ENCODE results near the gene TEX54. TPM values are rescaled to one million over a fixed set of nuclear protein-coding genes. Genes with fewer than 3 reads are reported as not detected.

The TEX54 gene
- total RNA-seq, 1 donor, result not detected

DNA sequence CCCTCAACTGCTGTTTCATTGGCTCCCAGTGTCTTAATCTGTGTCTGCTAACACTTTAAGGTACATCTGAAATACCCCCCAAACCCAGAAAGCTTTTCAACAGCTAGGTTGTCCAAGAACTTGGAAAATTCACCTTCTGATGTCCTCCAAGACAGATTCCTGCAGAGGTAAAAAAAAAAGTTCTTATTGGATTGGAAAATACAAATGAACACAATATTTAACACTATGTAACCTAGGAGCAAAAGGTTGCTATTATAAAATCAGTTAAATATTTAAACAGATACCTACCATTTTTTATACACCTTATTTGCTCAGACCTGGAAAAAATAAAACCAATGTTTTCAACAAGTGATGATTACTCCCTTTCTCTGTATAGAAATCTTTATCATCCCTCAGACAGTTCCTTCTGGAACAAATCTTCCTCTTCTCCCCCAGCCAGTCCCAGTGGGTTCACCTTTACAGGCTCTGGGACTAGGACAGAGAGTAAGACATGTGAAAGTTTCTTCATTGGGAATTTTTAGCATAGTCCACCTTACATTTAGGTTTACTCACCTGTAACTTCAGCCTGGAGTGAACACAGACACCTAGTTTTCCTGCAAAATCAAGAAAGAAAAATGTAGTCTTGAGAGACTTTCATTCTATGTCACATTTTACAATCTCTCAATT is 20.0 kb upstream of the TEX54 start:
- no peaks in the 10 kb centered on the region for H3K9me3 ChIP-seq (ENCODE audit: low read depth, low read length)
- H3K4me3 ChIP-seq (ENCODE audit: insufficient read depth, low read length), result no peak overlapping the region
- no peak for TF ChIP-seq CTCF (IDR thresholded peaks at IDR 0.05; ENCODE audit: extremely low read depth, low read depth, low read length)
- H3K79me2 ChIP-seq (ENCODE audit: insufficient read depth, low read length), result peaks cover 36% of the 10 kb centered on the region
- no peaks in the 10 kb centered on the region for H3K27me3 ChIP-seq (ENCODE audit: insufficient read depth, low read length)
- no peak for DNase-seq (ENCODE audit: insufficient read length, low spot score, missing footprints)
- H3K4me2 ChIP-seq (ENCODE audit: insufficient read depth, low read length), result peak overlapping the region; percentile 94
- H2AFZ ChIP-seq (ENCODE audit: low read length), result no peak overlapping the region
- H3K27ac ChIP-seq (ENCODE audit: low read depth, low read length), result no peak overlapping the region
- H4K20me1 ChIP-seq (ENCODE audit: insufficient read depth, low read length), result peaks cover 40% of the 10 kb centered on the region
- peaks cover 32% of the 10 kb centered on the region for H3K4me1 ChIP-seq (ENCODE audit: insufficient read depth, low read length)
- peaks cover 37% of the 10 kb centered on the region for H3K36me3 ChIP-seq (ENCODE audit: insufficient read depth, low read length)

DNA sequence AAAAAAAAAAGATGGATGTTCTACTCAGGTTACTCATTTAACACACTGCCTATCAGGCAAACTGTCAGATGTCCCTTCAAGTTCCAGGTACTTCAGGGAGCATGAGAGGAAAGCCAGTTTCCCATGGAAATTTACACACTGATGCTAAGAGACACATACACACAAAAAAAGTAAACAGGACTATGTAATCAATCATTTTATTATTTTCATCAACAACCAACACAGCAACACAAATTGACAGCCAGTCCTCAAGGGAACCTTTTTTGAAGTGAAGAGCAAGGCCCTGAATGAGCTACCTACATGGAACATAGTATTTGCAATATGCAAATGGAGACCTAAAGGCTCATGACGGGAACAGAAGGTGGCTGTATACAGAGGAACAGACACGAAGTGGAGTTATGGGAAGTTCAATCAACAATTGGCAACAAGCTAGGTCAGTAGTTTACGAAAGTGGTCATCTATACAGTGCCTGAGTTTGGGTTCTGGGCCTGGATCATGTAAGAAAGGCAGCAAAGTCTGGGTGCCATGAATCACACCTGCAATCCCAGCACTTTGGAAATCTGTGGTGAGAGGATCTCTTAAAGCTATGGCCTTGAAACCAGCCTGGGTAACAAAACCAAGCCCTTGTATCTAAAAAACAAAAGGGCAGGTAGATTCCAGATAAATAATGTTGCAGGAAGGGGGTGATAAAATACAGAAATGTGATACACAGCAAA is 19.3 kb upstream of the TEX54 start:
- TF ChIP-seq CTCF (IDR thresholded peaks at IDR 0.05; ENCODE audit: extremely low read depth, low read depth, low read length), result no peak
- Histone ChIP-seq H3K27ac (ENCODE audit: low read depth, low read length) (no peak overlapping the region), H3K4me2 (ENCODE audit: insufficient read depth, low read length) (no peak overlapping the region)

GRCh38 chr11:62850911-62851806 is 18.5 kb upstream of the TEX54 start:
- peaks cover 26% of the 10 kb centered on the region for H3K4me1 ChIP-seq (ENCODE audit: insufficient read depth, low read length)
- H3K4me2 ChIP-seq (ENCODE audit: insufficient read depth, low read length), result no peak overlapping the region
- peaks cover 28% of the 10 kb centered on the region for H3K79me2 ChIP-seq (ENCODE audit: insufficient read depth, low read length)
- H3K9me3 ChIP-seq (ENCODE audit: low read depth, low read length), result no peaks in the 10 kb centered on the region
- H3K27ac ChIP-seq (ENCODE audit: low read depth, low read length), result no peak overlapping the region
- no peak for TF ChIP-seq CTCF (IDR thresholded peaks at IDR 0.05; ENCODE audit: extremely low read depth, low read depth, low read length)
- H2AFZ ChIP-seq (ENCODE audit: low read length), result no peak overlapping the region
- peaks cover 37% of the 10 kb centered on the region for H3K36me3 ChIP-seq (ENCODE audit: insufficient read depth, low read length)
- H3K4me3 ChIP-seq (ENCODE audit: insufficient read depth, low read length), result no peak overlapping the region
- H4K20me1 ChIP-seq (ENCODE audit: insufficient read depth, low read length), result peaks cover 40% of the 10 kb centered on the region
- DNase-seq (ENCODE audit: insufficient read length, low spot score, missing footprints), result no peak
- no peaks in the 10 kb centered on the region for H3K27me3 ChIP-seq (ENCODE audit: insufficient read depth, low read length)

More for the DNA sequence above, 19.3 kb upstream of the TEX54 start:
- no peak for DNase-seq (ENCODE audit: insufficient read length, low spot score, missing footprints)
- no peaks in the 10 kb centered on the region for H3K27me3 ChIP-seq (ENCODE audit: insufficient read depth, low read length)
- H3K79me2 ChIP-seq (ENCODE audit: insufficient read depth, low read length), result peaks cover 33% of the 10 kb centered on the region
- peaks cover 40% of the 10 kb centered on the region for H4K20me1 ChIP-seq (ENCODE audit: insufficient read depth, low read length)
- peaks cover 37% of the 10 kb centered on the region for H3K36me3 ChIP-seq (ENCODE audit: insufficient read depth, low read length)
- no peak overlapping the region for H3K4me3 ChIP-seq (ENCODE audit: insufficient read depth, low read length)
- H3K4me1 ChIP-seq (ENCODE audit: insufficient read depth, low read length), result peaks cover 32% of the 10 kb centered on the region
- no peak overlapping the region for H2AFZ ChIP-seq (ENCODE audit: low read length)
- no peaks in the 10 kb centered on the region for H3K9me3 ChIP-seq (ENCODE audit: low read depth, low read length)
